SU-DHL-6 (cell line): Measurements from ENCODE around the gene SAMD4B.
A peak's percentile ranks its signal among the peaks of the same experiment; 100 is the strongest.

ENCODE experiments used
- H2AFZ ChIP-seq: fragments of 200-600 bp; sonication (generic); 2 replicates; pipeline ENCODE4 v1.6.1; 2014; ENCODE audit warnings: low read depth, mild to moderate bottlenecking, moderate library complexity, mixed read lengths, antibody characterized with exemption, low read length; ENCODE audit not compliant: severe bottlenecking
- H3F3A ChIP-seq: fragments of 200-600 bp; shearing (Covaris generic); 2 replicates; pipeline ENCODE4 v1.6.0; 2016; ENCODE audit warnings: antibody characterized with exemption, mild to moderate bottlenecking; ENCODE audit not compliant: insufficient read depth
- H3K27ac ChIP-seq: fragments of 200-600 bp; sonication (generic); 2 replicates; pipeline ENCODE4 v1.5.1; 2016; ENCODE audit warnings: low read depth, mild to moderate bottlenecking, low read length, moderate library complexity, mixed read lengths
- H3K27me3 ChIP-seq: fragments of 200-600 bp; sonication (generic), shearing (Covaris generic); 2 replicates; pipeline ENCODE4 v1.6.0; 2014; ENCODE audit warnings: mild to moderate bottlenecking, low read length
- H3K36me3 ChIP-seq: fragments of 200-600 bp; sonication (generic); 2 replicates; pipeline ENCODE4 v1.6.1; 2014; ENCODE audit warnings: mild to moderate bottlenecking, low read length, mixed read lengths
- H3K4me2 ChIP-seq: fragments of 300-600, 200-600 bp; shearing (Covaris generic), sonication (generic); 2 replicates; pipeline ENCODE4 v1.6.0; 2014; ENCODE audit warnings: low read length, low read depth, mild to moderate bottlenecking; ENCODE audit not compliant: poor library complexity, severe bottlenecking
- H3K4me3 ChIP-seq: fragments of 200-600 bp; sonication (generic); 2 replicates; pipeline ENCODE4 v1.5.1; 2014; ENCODE audit warnings: antibody characterized with exemption, low read length, mild to moderate bottlenecking, mixed read lengths; ENCODE audit not compliant: insufficient read depth, poor library complexity, severe bottlenecking
- H3K79me2 ChIP-seq: fragments of 200-600 bp; sonication (generic); 2 replicates; pipeline ENCODE4 v1.6.1; 2014; ENCODE audit warnings: mild to moderate bottlenecking, low read length, moderate library complexity; ENCODE audit not compliant: insufficient read depth
- H3K9ac ChIP-seq: fragments of 200-600 bp; sonication (generic); 2 replicates; pipeline ENCODE4 v1.7.0; 2014; ENCODE audit warnings: mild to moderate bottlenecking, low read length
- H3K9me2 ChIP-seq: fragments of 200-600 bp; sonication (generic); replicated peaks from 2 replicates; pipeline ENCODE4 v1.6.1; 2014; ENCODE audit warnings: low read length; ENCODE audit not compliant: insufficient read depth
- H3K9me3 ChIP-seq: fragments of 200-600 bp; sonication (generic); 2 replicates; pipeline ENCODE4 v1.6.1; 2014; ENCODE audit warnings: low read length, mixed read lengths; ENCODE audit not compliant: insufficient read depth
- H4K20me1 ChIP-seq: fragments of 200-600 bp; sonication (generic); 2 replicates; pipeline ENCODE4 v1.6.1; 2014; ENCODE audit warnings: low read depth, mild to moderate bottlenecking, antibody characterized with exemption, low read length, moderate library complexity, mixed read lengths
- EZH2phosphoT487 ChIP-seq: fragments of 200-600 bp; sonication (generic), shearing (Covaris generic); conservative IDR thresholded peaks from 2 replicates; pipeline ENCODE4 v1.6.1; 2018; ENCODE audit warnings: mild to moderate bottlenecking, antibody characterized with exemption, low read length, moderate library complexity, mixed read lengths
- TF ChIP-seq, protein P1 (sequence below): fragments of 200-600 bp; sonication (generic); IDR thresholded peaks from one replicate; pipeline ENCODE4 v1.5.1; 2017; ENCODE audit warnings: antibody characterized with exemption, mild to moderate bottlenecking, low read length, moderate library complexity; ENCODE audit not compliant: insufficient read depth, poor library complexity, severe bottlenecking

SAMD4B gene, protein sequence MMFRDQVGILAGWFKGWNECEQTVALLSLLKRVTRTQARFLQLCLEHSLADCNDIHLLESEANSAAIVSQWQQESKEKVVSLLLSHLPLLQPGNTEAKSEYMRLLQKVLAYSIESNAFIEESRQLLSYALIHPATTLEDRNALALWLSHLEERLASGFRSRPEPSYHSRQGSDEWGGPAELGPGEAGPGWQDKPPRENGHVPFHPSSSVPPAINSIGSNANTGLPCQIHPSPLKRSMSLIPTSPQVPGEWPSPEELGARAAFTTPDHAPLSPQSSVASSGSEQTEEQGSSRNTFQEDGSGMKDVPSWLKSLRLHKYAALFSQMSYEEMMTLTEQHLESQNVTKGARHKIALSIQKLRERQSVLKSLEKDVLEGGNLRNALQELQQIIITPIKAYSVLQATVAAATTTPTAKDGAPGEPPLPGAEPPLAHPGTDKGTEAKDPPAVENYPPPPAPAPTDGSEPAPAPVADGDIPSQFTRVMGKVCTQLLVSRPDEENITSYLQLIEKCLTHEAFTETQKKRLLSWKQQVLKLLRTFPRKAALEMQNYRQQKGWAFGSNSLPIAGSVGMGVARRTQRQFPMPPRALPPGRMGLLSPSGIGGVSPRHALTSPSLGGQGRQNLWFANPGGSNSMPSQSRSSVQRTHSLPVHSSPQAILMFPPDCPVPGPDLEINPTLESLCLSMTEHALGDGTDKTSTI

DNA sequence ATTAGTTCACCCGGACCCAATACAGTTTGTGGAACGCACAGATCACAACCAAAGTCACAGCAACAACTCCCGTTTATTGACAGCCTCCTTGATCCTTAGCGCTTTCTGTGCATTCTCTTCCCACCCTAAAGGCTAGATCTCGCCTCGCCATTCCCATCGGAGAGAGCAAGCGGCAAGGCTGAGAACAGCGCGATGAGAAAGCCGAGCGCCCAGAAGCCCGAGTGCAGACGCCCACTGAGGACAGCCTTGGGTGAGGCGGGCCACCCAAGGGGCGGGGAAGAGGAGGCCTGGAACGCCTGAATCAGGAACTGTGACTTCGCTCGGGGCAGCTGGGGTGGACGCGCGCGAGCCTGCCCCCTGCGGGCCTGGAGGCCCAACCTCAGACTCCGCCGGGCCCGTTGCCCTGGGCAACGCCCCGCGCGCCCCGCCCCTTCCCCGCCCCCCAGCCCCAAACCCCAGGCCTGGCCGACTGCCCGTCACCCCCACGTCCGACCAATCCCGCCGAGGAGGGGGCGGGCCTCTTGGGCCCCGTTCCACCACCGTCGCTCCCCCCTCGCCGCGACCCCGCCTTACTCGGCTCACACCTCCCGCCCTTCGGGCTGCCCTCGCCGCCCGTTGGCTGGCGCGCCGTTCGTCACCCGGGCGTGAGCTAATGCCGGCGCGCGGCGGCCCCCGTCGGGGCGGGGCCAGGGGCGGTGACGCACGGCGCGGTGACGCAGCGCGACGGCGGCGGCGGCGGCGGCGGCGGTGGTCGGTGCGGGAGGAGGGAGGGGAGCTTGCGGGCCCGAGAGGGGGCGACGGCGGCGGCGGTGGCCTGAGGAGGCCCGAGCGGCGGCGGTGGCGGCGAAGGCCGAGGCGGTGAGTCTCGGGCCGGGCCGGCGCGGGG lies at the start of gene SAMD4B:
Gene SAMD4B (plus strand): TSS at position 703 of the 886 bp plus-strand sequence. CDS start 14,473 bp downstream, outside the sequence.
- Histone ChIP-seq H2AFZ (peak within 1 kb of the TSS; percentile 91), H3K9me3 (no peaks in the 10 kb centered on the region), H4K20me1 (no peaks in the 10 kb centered on the region), H3K9ac (peak within 1 kb of the TSS; percentile 87), H3K9me2 (no peaks in the 10 kb centered on the region), H3K27me3 (no peaks in the 10 kb centered on the region), H3K4me3 (peak within 1 kb of the TSS; percentile 86), H3K36me3 (no peaks in the 10 kb centered on the region), H3K27ac (no peak within 1 kb of the TSS), H3K4me2 (peak within 1 kb of the TSS; percentile 83), H3K79me2 (0 out of 2 replicates have a peak, but pooled peaks cover 12% of the 10 kb centered on the region), H3F3A (0 out of 2 replicates have a peak, but pooled peaks cover 12% of the 10 kb centered on the region)
- TF ChIP-seq, protein P1, sequence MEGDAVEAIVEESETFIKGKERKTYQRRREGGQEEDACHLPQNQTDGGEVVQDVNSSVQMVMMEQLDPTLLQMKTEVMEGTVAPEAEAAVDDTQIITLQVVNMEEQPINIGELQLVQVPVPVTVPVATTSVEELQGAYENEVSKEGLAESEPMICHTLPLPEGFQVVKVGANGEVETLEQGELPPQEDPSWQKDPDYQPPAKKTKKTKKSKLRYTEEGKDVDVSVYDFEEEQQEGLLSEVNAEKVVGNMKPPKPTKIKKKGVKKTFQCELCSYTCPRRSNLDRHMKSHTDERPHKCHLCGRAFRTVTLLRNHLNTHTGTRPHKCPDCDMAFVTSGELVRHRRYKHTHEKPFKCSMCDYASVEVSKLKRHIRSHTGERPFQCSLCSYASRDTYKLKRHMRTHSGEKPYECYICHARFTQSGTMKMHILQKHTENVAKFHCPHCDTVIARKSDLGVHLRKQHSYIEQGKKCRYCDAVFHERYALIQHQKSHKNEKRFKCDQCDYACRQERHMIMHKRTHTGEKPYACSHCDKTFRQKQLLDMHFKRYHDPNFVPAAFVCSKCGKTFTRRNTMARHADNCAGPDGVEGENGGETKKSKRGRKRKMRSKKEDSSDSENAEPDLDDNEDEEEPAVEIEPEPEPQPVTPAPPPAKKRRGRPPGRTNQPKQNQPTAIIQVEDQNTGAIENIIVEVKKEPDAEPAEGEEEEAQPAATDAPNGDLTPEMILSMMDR = peak; percentile 32
- no peak for TF ChIP-seq EZH2phosphoT487

DNA sequence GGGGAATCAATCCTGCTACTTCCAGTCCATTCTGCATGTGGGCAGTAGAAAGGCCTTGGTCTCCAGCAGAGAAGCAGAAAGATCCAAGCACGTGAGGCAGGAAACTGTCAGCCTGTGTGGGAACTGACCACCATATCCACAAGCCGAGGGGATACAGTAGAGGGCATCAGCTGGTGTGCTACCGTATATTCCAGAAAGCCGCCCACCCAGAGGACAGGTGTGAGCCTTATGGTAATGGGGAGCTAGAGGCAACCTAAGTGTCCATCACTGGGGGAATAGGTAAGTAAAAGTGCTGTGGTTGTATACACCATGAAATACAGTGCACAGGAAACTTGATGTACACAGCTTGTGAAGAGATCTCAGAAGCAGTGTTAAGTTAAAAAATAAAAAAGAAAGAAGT lies 48.8 kb upstream of the SAMD4B start:
- no peak overlapping the region for H3K4me3 ChIP-seq
- H3K27me3 ChIP-seq = no peaks in the 10 kb centered on the region
- no peaks in the 10 kb centered on the region for H3K36me3 ChIP-seq
- H3K27ac ChIP-seq = no peak overlapping the region
- H3K4me2 ChIP-seq = no peak overlapping the region
- no peak overlapping the region for H2AFZ ChIP-seq
- H3F3A ChIP-seq = no peaks in the 10 kb centered on the region
- H3K9me3 ChIP-seq = no peaks in the 10 kb centered on the region
- no peak overlapping the region for H3K9ac ChIP-seq
- no peak for TF ChIP-seq EZH2phosphoT487
- TF ChIP-seq, protein P1 = no peak
- H4K20me1 ChIP-seq = no peaks in the 10 kb centered on the region
- H3K79me2 ChIP-seq = no peaks in the 10 kb centered on the region
- H3K9me2 ChIP-seq = no peaks in the 10 kb centered on the region

DNA sequence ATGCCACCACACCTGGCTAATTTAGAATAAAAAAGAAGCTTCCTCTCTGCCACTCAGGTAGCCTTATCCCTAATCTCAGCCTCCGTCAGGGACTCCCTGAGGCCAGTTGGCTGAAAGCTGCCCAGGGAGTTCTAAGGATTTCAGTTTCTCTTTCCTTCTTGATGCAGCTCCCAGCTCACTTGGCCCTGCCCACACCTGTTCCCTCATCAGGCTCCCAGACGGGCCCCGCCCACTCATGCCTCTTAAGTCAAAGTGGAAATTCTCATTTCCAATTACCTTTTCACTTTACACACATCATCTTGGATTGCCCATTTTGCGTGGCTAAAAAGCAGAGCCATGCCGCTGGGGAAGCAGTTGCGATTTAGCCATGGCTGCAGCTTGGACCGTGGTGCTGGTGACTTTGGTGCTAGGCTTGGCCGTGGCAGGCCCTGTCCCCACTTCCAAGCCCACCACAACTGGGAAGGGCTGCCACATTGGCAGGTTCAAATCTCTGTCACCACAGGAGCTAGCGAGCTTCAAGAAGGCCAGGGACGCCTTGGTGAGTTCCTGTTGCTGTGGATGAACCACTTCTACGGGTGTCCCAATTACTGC lies 46.1 kb upstream of the SAMD4B start, which contains the start of gene IFNL1:
Gene IFNL1 (plus strand): TSS at position 353 of the 591 bp plus-strand sequence. CDS start 15 bp downstream, at position 368.
- TF ChIP-seq, protein P1 = no peak
- no peak for TF ChIP-seq EZH2phosphoT487
- H3K4me3 ChIP-seq = no peak within 1 kb of the TSS
- H3K79me2 ChIP-seq = no peaks in the 10 kb centered on the region
- H3K9me2 ChIP-seq = no peaks in the 10 kb centered on the region
- H3K4me2 ChIP-seq = no peak within 1 kb of the TSS
- H3K27ac ChIP-seq = no peak within 1 kb of the TSS
- no peaks in the 10 kb centered on the region for H3F3A ChIP-seq
- no peak within 1 kb of the TSS for H3K9ac ChIP-seq
- no peaks in the 10 kb centered on the region for H3K27me3 ChIP-seq
- H3K36me3 ChIP-seq = no peaks in the 10 kb centered on the region
- H3K9me3 ChIP-seq = no peaks in the 10 kb centered on the region
- H4K20me1 ChIP-seq = no peaks in the 10 kb centered on the region
- H2AFZ ChIP-seq = no peak within 1 kb of the TSS
